Activated CD4-positive, alpha-beta T cell treated with anti-CD3 and anti-CD28 coated beads, Interleukin-2, amount 50 U/mL, for 48 hours (primary cell): ENCODE measurements around the gene DHX34.
"Not testable (repeated sequence)": the region's sequence is repeated elsewhere in the genome, so short reads cannot be mapped to it uniquely, and the experiment has no call there.

Experiments used
- DNase-seq, 2 experiments: peaks; one replicate each; pipeline ENCODE4 v3.0.0-alpha.2; 2020

Gene DHX34

DNA sequence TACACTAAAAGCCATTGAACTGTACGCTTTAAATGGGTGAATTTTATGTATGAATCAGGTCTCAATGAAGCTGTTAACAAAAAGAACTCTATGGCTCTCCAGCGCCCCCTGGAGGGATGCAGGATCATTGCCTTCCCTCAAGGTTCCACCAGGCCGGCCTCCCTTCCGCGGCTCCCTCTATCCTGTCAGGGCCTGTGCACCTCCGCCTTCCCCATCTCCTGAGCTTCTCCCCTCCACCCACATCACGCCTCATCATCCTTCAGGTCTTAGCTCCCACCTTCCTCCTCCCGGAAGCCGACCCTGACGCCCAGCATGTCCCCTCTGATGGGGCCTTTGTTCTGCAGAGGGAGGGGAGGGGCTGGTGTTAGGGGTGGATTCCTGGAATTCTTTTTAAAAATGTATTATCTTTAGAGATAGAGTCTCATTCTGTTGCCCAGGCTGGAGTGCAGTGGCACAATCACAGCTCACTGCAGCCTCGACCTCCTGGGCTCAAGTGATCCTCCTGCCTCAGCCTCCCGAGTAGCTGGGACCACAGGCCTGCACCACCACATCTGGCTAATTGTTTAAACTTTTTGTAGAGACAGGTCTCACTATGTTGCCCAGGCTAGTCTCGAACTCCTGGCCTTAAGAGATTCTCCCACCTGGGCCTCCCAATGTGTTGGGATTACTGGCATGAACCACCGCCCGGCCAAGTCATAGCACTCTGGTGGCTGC lies 42.6 kb downstream of the DHX34 start:
- peak; percentile 87 to 91 for DNase-seq

DNA sequence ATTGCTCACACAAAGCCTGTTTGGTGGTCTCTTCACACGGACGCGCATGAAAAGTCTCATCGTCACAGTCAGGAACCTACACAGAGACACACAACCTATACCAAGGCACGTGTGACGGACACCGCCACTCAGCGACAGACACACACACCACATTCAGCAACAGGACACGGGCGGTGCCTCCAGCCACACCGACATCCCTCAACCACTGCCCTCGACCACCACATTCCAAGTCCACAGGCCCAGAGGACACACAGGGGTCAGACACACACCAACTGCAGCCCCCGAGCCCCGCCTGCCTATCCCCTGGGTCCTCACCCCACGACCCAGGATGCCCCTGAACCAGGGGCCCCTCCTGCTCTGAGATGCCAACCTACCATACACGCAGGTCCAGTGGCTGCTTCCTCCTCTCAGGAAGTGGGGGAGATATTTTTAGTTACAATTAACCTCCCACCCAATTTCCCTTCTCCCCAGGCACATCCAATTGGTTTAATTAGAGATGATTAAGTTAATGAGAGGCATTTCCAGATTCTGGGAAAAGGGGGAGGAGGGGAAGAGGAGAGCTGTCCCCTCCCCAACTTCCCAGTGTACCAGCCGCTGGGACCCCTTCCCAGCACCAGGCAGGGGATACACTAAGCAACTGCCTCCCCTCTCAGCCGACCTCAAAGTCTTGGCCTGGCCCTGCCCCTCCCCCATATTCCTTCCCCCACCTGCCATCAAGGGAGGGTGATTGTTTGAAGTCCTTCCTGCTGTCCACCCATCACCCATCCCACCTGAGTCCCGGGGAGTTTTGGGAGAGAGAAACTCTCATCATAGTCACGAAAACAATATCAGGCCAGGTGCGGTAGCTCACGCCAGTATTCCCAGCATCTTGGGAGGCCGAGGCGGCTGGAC lies 49.8 kb downstream of the DHX34 start:
- no peak for DNase-seq

DNA sequence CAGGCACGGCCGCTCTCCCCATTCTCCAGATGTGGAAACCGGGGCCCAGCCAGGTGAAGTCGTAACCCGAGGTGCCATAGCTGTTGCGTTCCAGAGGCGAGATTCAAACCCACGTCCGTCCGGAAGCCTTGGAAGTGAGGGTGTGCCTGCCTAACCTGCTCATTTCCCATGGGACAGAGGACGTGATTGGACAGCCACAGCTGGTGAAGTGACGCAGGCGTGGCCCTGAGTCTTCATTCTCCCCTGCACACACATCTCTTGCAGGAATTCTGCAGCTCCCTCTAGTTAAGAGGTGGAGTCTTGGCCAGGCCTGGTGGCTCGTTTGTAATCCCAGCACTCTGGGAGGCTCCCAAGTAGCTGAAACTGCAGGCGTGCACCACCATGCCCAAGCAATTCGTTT lies 53.4 kb downstream of the DHX34 start:
- DNase-seq, result no peak

DNA sequence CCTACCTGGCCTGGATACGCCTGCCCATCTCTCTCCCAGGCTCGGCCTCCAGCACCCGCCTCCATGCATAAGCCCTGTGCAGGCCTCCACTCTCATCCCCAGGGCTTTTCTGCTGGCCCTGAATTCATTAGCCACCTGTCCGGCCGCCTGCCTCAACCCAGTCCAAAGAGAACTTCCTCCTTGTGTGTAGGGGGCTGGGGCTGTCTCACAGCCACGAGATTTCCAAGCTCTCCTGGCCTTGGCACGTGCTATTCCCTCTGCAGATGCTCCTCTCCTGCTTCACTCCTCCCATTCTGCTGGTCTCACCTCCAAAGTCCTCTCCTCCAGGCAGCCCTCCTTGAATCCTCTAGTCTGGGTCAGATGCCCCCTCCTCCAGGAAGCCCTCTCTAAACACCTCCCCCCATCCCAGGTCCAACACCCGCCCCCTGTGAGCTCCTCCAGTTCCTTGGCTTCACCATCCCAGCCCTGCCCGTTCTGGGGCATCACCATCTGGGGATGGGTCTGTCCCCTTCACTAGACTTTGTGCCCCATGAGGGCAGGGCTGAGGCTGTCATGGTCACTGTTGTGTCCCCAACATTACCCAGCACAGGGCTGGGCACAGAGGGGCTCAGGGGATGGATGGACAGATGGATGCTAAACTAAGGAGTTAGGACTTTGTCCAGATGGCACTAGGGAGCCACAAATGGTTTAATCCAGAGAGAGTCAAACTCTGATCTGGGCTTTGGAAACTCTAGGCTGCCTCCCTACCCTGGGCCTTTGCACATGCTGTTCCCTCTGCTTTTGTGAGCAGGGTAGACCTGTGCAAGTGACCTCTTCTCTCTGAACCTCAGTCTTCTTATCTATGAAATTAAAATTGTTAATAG lies 55.5 kb downstream of the DHX34 start:
- DNase-seq, result no peak

DNA sequence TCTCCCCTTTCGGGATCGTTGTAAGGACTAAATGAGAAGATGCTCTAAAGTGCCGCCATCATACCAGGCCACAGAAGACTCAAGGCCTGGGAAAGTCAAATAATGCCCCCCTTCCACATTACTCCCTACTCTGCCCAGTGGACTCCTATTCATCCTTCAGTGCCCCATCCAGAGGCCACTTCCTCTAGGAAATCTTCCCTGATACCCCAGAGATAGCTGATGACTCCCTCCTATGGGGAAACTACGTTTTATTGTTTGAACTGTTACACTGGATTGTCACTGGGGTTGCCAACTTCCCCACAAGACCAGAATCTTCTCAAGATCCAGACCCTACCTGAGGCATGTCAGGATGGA lies 56.1 kb downstream of the DHX34 start:
- DNase-seq, result no peak

- no peak for DNase-seq
Measured at GRCh38 chr19:47405854-47406417, 56.8 kb downstream of the DHX34 start.

- no peak for DNase-seq
Measured at GRCh38 chr19:47406711-47407416, 57.7 kb downstream of the DHX34 start.

DNA sequence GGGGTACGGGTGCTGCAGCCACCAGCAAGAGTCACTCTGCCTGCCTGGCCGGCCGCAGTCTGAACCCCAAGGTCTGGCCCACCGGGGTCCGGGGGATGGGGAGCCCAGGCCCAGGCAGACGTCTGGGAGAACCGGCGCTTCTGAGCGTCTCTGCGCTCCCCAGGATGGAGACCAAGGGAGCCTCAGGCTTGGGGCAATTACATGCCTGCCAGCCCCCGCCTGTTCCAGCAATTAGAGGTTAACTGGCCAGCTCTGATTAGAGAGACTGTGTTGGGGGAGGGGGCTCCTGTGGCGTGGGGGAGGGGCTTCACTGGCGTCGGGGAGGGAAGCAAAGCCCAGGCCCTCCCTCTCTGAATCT lies 58.3 kb downstream of the DHX34 start:
- DNase-seq, result no peak

GRCh38 chr19:47408156-47408938 lies 59.2 kb downstream of the DHX34 start:
- no peak for DNase-seq

GRCh38 chr19:47411101-47411500 lies 62.0 kb downstream of the DHX34 start:
- no peak for DNase-seq

GRCh38 chr19:47411696-47412095 lies 62.6 kb downstream of the DHX34 start:
- not testable (repeated sequence) for DNase-seq

DNA sequence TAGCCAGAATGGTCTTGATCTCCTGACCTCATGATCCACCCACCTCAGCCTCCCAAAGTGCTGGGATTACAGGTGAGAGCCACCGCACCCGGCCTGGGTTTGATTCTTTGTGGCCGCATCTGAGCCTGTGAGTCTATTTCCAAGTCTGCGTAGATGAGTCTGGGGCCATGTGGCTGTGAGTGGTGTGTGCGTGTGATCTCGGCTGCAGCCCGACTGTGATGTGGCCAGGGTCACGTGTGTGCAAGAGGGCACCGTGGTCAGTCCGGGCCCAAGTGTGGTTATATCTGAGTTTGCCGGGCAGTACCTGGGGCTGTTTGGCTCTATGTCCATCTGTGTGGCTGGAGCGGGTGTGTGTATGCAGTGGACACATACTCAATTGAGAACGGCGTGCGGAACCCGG lies 64.8 kb downstream of the DHX34 start:
- DNase-seq, result no peak

DNA sequence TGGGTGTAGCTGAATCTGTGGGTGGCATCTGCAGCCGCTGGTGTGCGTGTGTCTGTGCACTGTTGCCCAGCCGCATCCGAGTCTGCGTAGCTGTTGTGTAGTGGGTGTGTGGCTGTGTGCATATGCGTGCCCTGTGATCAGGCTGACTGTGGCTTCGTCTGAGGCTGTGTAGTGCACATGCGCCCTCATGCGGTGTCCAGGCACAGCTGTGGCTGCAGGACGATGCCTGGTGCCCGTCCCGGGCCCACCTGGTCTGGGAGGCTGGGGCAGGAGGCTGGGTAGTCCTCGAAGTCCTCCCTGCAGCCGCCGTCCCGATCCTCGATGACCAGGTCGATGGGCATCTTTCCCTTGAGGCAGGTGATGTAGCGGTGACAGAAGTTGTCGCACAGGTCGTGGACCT lies 65.4 kb downstream of the DHX34 start:
- no peak for DNase-seq

DNA sequence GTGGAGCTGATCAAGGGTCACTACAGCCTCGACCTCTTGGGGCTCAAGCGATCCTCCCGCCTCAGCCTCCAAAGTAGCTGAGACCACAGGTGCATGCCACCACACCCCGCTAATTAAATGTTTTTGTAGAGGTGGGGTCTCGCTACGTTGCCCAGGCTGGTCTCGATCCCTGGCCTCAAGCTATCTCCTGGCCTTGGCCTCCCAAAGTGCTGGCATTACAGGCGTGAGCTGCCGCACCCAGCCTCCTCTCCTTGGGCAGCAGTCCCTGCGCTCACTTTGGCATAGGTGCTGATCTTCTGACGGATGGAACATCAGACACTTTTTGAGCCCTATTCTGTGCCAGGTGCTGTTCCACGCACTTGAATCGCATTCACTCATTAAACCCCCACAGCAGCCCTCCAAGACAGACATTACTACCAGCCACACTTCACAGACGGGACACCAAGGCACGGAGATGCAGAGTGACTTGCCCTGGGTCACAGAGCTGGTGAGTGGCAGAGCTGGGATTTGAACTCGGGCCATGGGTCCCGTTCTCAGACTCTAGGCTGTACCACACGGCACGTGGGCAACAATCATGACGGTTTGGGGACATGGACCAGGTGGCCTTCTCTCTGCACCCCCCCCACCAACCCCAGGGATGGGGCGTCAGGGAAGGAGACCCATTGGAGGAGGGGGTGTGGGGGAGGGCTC lies 67.0 kb downstream of the DHX34 start:
- no peak for DNase-seq

DNA sequence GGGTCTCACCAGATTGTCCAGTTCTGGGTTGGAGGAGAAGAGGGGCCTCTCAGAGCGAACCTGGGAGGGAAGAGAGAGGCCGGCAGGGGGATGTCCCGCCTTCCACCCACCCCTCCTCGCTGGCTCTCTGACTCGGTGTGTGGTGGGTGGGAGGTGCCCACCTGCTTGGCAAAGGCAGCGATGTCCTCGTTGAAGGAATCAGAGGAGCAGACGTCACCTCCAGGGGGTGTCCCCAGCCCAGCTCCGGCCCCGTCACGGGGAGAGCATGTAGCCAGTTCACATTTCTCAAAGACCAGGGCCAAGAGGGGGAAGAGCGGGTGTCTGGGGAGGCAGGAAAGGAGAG lies 67.5 kb downstream of the DHX34 start:
- DNase-seq, result no peak

DNA sequence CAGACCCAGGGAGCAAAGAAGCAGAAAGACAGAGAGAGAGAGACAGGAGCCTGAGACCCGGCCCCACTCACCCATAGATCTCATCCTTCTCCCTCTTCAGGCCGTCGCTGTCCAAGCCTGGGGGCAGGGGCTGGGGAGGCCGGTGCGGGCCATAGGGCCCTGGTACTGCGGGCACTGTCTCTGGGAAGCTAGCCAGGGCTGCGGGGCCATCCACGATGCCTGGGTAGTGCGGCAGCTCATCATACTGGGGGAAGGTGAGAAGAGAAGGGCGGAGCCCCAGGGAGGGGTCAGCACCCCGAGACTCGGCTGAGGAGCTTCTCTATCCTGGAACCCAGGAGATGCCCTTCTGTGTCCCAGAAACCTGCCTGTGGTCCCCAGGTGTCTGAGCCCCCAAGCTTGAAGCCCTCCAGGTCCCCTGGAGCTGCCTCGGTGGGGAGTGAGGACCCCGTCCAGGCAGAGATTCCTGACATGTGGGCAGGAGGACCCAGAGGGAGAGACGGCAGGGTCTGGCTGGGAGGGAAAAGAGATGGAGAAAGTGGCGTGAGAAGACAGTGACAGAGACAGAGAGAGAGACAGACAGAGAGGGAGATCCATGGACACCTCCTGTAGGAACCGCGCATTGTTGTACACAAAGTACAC lies 68.1 kb downstream of the DHX34 start:
- DNase-seq, result no peak

- DNase-seq, result no peak
Measured at GRCh38 chr19:47417746-47418691, 68.9 kb downstream of the DHX34 start.

DNA sequence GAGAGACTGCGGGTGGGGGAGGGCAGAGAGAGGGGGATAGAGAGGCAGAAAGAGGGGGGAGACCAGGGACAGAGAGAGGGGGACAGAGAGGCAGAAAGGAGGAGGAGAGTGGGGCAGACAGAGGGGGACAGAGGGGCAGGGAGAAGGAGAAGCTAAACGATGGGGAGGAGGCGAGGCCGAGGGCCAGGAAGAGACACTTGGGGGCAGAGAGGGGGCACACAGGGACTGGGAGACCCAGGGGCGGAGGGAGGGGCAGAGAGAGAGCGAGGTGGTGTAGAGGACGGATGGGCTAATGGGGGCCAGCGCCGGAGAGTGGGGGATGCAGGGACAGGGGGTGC lies 69.5 kb downstream of the DHX34 start:
- DNase-seq, result no peak

DNA sequence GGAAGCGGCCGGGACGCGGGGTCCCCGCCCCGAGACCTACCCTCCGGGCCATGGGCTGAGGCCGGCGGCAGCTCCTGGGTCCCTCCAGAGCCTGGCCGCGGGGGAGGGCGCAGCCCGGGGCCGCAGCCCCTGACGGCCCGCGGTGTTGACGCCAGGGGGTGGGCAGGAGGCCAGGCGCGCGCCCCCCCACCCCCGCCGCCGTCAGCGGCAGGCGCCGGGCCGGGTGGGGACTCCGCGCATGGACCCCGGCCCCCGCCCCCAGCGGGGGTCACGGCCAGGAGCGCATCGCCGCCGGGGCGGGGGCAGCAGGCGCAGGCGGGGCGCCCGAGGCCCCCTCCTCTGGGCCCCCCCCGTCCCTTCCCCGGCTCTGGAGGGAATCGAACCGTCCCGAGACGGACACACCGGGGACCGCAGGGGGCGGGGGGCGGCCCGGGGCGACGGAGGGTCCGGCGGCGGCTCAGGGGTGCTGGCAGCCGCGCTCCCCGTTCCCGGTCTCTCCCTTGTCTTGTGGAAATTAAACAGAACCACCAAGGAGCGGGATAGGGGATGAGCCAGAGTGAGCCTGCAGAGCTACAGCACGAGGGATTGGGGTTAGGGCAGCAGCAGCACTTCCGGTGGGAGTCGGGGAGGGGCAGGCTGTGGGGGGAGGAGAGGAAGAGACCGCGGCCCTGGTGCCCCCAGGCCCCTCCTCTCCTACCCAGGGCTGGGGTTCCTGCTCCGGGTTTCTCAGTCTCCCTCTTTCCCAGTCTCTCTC lies 70.1 kb downstream of the DHX34 start, which contains the start of gene MEIS3:
Gene MEIS3 (minus strand): TSS at position 498 of the 754 bp plus-strand sequence. CDS start 446 bp downstream, at position 52.
- no peak for DNase-seq
